HCT116 (cell line): Measurements from ENCODE around the gene SLC35A1. TPM values are rescaled to one million over a fixed set of nuclear protein-coding genes. Genes with fewer than 3 reads are reported as not detected.

Experiments
- ATAC-seq: fragments of 200-7000 bp; cut with Tn5 transposase; 2 replicates; pipeline ENCODE4 v1.9.1; 2020; ENCODE audit warnings: mild to moderate bottlenecking, moderate library complexity
- BruUV-seq: library from RNA; stranded (reverse); fragments of 400-500 nt; replicated peaks from 2 replicates; lab custom pipeline; 2021; lab: Mats Ljungman, UMichigan
- CTCF ChIA-PET: fragments of 300-600 bp; sonication (Branson Sonifier 250); formaldehyde crosslinking; loops from one replicate; lab custom pipeline; 2021; ENCODE audit warnings: antibody characterized with exemption; lab: Charles Lee
- POLR2A ChIA-PET: fragments of 300-600, 350-600 bp; sonication (Branson Sonifier 250); formaldehyde crosslinking; loops from one replicate; lab custom pipeline; 2021; ENCODE audit warnings: antibody characterized with exemption; lab: Charles Lee
- RAD21 ChIA-PET, 2 experiments: fragments of 300-600 bp; sonication (Branson Sonifier 250); formaldehyde crosslinking; loops; one replicate each; lab custom pipeline; 2023; ENCODE audit warnings: low total read pairs in 2 of 2; ENCODE audit not compliant: uncharacterized antibody in 2 of 2, unreplicated experiment in 2 of 2, low non-redundant PET in 1 of 2; lab: Charles Lee
- DNase-seq: peaks from one replicate; pipeline ENCODE4 v3.0.0-alpha.2; 2010; ENCODE audit warnings: low read depth, low spot score
- H2AFZ ChIP-seq: fragments of 200-600 bp; shearing (Covaris generic), sonication (generic); 2 replicates; pipeline ENCODE4 v1.6.1; 2017; ENCODE audit warnings: low read depth, mixed run types, mixed read lengths, antibody characterized with exemption, low read length; ENCODE audit not compliant: poor library complexity, severe bottlenecking
- H3K27ac ChIP-seq: 2 replicates; pipeline ENCODE4 v1.5.1; 2012; ENCODE audit warnings: low read depth, low read length
- H3K27me3 ChIP-seq: fragments of 200-600 bp; sonication (generic); 2 replicates; pipeline ENCODE4 v1.6.1; 2016; ENCODE audit warnings: mixed run types, low read length, mixed read lengths; ENCODE audit not compliant: insufficient read depth
- H3K36me3 ChIP-seq, 2 experiments: fragments of 200-500 bp in 1 of 2; fragments of 200-600 bp in 1 of 2; sonication (Bioruptor generic) in 1 of 2; sonication (generic) in 1 of 2; 2 replicates each; pipeline versions ENCODE4 v1.5.1 to v1.6.1; 2014 to 2016; ENCODE audit warnings: low read length in 2 of 2, inconsistent platforms in 1 of 2, mixed read lengths in 1 of 2, mixed run types in 1 of 2; ENCODE audit not compliant: insufficient read depth in 2 of 2, control insufficient read depth in 1 of 2
- H3K4me1 ChIP-seq, 2 experiments: fragments of 200-600 bp in 1 of 2; sonication (generic) in 1 of 2; 2 replicates each; pipeline versions ENCODE4 v1.5.1 to v1.6.1; 2012 to 2017; ENCODE audit warnings: low read length in 2 of 2, inconsistent platforms in 1 of 2, mild to moderate bottlenecking in 1 of 2, mixed read lengths in 1 of 2, mixed run types in 1 of 2, moderate library complexity in 1 of 2; ENCODE audit not compliant: insufficient read depth in 2 of 2, control insufficient read depth in 1 of 2
- H3K4me2 ChIP-seq: fragments of 200-600 bp; sonication (generic); 2 replicates; pipeline ENCODE4 v1.6.1; 2017; ENCODE audit warnings: mixed run types, low read length, mixed read lengths
- H3K4me3 ChIP-seq, 2 experiments: fragments of 200-600 bp in 1 of 2; sonication (generic) in 1 of 2; replicated peaks in 1 of 2; 2 replicates each; pipeline ENCODE4 v1.5.1; 2011 to 2016; ENCODE audit warnings: low read length in 2 of 2, control low read depth in 1 of 2, low read depth in 1 of 2, mild to moderate bottlenecking in 1 of 2, mixed read lengths in 1 of 2, mixed run types in 1 of 2
- H3K79me2 ChIP-seq: fragments of 200-600 bp; sonication (generic); 2 replicates; pipeline ENCODE4 v1.6.1; 2017; ENCODE audit warnings: mild to moderate bottlenecking, mixed run types, low read length, moderate library complexity, mixed read lengths; ENCODE audit not compliant: insufficient read depth
- H3K9ac ChIP-seq: fragments of 200-600 bp; sonication (generic); 2 replicates; pipeline ENCODE4 v1.6.1; 2016; ENCODE audit warnings: low read length, mixed read lengths
- H3K9me2 ChIP-seq: fragments of 200-600 bp; sonication (generic), shearing (Covaris generic); 2 replicates; pipeline ENCODE4 v1.6.1; 2017; ENCODE audit warnings: mixed run types, mild to moderate bottlenecking, moderate library complexity; ENCODE audit not compliant: insufficient read depth
- H3K9me3 ChIP-seq, 2 experiments: fragments of 200-500 bp in 1 of 2; fragments of 200-600 bp in 1 of 2; sonication (Bioruptor generic) in 1 of 2; sonication (generic) in 1 of 2; 2 replicates each; pipeline ENCODE4 v1.6.1; 2014 to 2017; ENCODE audit warnings: low read length in 2 of 2, mixed read lengths in 2 of 2, inconsistent platforms in 1 of 2, low read depth in 1 of 2, mild to moderate bottlenecking in 1 of 2, mixed run types in 1 of 2, moderate library complexity in 1 of 2; ENCODE audit not compliant: control insufficient read depth in 1 of 2, insufficient read depth in 1 of 2
- H4K20me1 ChIP-seq: fragments of 200-600 bp; sonication (generic), shearing (Covaris generic); 2 replicates; pipeline ENCODE4 v1.6.1; 2017; ENCODE audit warnings: mixed run types, mild to moderate bottlenecking, moderate library complexity; ENCODE audit not compliant: insufficient read depth
- EGR1 ChIP-seq: IDR thresholded peaks from 2 replicates; pipeline ENCODE4 v1.6.1; 2012; ENCODE audit warnings: low read depth
- EZH2 ChIP-seq: fragments of 200-600 bp; sonication (generic); IDR thresholded peaks from 2 replicates; pipeline ENCODE4 v1.6.1; 2017; ENCODE audit warnings: antibody characterized with exemption, mixed run types
- FOSL1 ChIP-seq: IDR thresholded peaks from 2 replicates; pipeline ENCODE4 v1.6.1; 2012; ENCODE audit warnings: low read depth
- POLR2A ChIP-seq: IDR thresholded peaks from 2 replicates; pipeline ENCODE4 v1.7.0; 2011; ENCODE audit warnings: borderline replicate concordance; ENCODE audit not compliant: insufficient read depth, insufficient read length; ENCODE audit errors: extremely low read depth
- RAD21 ChIP-seq: IDR thresholded peaks from 2 replicates; pipeline ENCODE4 v1.6.1; 2012; ENCODE audit warnings: low read depth, mild to moderate bottlenecking
- SIN3A ChIP-seq: IDR thresholded peaks from 2 replicates; pipeline ENCODE4 v1.6.1; 2012; ENCODE audit warnings: low read depth
- SP1 ChIP-seq: IDR thresholded peaks from 2 replicates; pipeline ENCODE4 v1.6.1; 2012; ENCODE audit warnings: low read depth
- YY1 ChIP-seq: IDR thresholded peaks from 2 replicates; pipeline ENCODE4 v1.6.1; 2011; ENCODE audit warnings: low read length, low read depth, moderate library complexity, mild to moderate bottlenecking; ENCODE audit not compliant: insufficient replicate concordance; ENCODE audit errors: extremely low read depth
- ZNF274 ChIP-seq: fragments of 200-500 bp; sonication (Bioruptor generic); IDR thresholded peaks from 2 replicates; pipeline ENCODE4 v1.6.1; 2014; ENCODE audit warnings: mild to moderate bottlenecking, low read depth, low read length, inconsistent platforms
- intact Hi-C: fragments of 100-400 bp; cut with micrococcal nuclease; formaldehyde crosslinking; loops from 2 replicates; pipeline ENCODE4 v1.10.0; 2022
- total RNA-seq: library from RNA; stranded (reverse); gene quantifications from one replicate; pipeline ENCODE4 v1.2.1, GENCODE V29; 2021; ENCODE audit not compliant: unreplicated experiment
- TF ChIP-seq, protein P1 (sequence below): IDR thresholded peaks from 2 replicates; pipeline ENCODE4 v1.6.1; 2012
- TF ChIP-seq, protein P2 (sequence below): IDR thresholded peaks from 2 replicates; pipeline ENCODE4 v1.6.1; 2011; ENCODE audit warnings: mild to moderate bottlenecking, low read length, moderate library complexity; ENCODE audit not compliant: insufficient replicate concordance; ENCODE audit errors: extremely low read depth
- TF ChIP-seq, protein P3 (sequence below): IDR thresholded peaks from 2 replicates; pipeline ENCODE4 v1.6.1; 2012
- TF ChIP-seq, protein P4 (sequence below): IDR thresholded peaks from 2 replicates; pipeline ENCODE4 v1.6.1; 2012; ENCODE audit warnings: low read depth

SLC35A1 gene
- total RNA-seq, 1 experiment from 2014 or later = 29.1 TPM

DNA sequence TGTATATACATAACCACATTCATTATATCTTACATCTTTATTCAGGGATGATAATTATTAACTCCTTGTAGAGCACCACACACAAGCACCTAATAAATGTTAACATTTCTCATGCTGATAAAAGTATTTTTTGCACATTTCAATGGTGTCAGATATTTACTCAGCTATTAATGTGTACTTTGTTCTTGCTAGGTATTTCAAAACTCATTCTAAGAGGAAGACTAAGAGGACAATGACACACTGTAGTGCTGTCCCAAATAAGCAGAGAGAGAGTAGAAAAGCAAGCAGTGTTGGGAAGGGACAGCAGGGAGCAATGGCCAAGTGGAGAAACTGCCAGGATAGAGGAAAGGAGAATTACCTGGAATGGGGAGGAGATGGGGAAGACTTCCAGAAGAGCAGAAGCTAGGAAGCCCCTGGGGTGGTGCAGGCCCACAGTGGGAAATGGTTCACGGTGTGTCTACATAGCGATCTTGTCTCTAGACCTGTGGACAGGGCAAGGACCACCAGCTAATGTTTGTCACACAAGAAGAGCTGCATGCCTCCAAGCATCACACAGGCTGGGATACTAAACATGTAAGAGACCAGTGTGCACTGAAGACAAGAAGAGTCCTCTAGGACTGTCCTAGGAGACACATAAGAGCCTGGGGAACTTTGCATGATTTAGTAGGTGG, 61.7 kb downstream of the SLC35A1 start:
- Histone ChIP-seq H3K4me1 (no peaks in the 10 kb centered on the region), H2AFZ (no peak overlapping the region), H3K9me3 (peaks cover 0 to 4% of the 10 kb centered on the region in 2 experiments; a peak in 1 of 4 replicates), H4K20me1 (no peaks in the 10 kb centered on the region), H3K79me2 (no peaks in the 10 kb centered on the region), H3K9me2 (no peaks in the 10 kb centered on the region), H3K27me3 (no peaks in the 10 kb centered on the region), H3K4me2 (no peak overlapping the region), H3K9ac (no peak overlapping the region), H3K4me3 (no peak overlapping the region), H3K36me3 (peaks cover 0 to 13% of the 10 kb centered on the region in 2 experiments; a peak in 2 of 4 replicates), H3K27ac (no peak overlapping the region)
- TF ChIP-seq SIN3A = no peak
- TF ChIP-seq POLR2A = no peak
- no peak for TF ChIP-seq ZNF274
- TF ChIP-seq, protein P1, sequence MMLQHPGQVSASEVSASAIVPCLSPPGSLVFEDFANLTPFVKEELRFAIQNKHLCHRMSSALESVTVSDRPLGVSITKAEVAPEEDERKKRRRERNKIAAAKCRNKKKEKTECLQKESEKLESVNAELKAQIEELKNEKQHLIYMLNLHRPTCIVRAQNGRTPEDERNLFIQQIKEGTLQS = no peak
- no peak for TF ChIP-seq EGR1
- TF ChIP-seq RAD21 = no peak
- no peak for TF ChIP-seq FOSL1
- no peak for TF ChIP-seq YY1
- TF ChIP-seq EZH2 = no peak
- no peak for TF ChIP-seq SP1
- TF ChIP-seq, protein P2, sequence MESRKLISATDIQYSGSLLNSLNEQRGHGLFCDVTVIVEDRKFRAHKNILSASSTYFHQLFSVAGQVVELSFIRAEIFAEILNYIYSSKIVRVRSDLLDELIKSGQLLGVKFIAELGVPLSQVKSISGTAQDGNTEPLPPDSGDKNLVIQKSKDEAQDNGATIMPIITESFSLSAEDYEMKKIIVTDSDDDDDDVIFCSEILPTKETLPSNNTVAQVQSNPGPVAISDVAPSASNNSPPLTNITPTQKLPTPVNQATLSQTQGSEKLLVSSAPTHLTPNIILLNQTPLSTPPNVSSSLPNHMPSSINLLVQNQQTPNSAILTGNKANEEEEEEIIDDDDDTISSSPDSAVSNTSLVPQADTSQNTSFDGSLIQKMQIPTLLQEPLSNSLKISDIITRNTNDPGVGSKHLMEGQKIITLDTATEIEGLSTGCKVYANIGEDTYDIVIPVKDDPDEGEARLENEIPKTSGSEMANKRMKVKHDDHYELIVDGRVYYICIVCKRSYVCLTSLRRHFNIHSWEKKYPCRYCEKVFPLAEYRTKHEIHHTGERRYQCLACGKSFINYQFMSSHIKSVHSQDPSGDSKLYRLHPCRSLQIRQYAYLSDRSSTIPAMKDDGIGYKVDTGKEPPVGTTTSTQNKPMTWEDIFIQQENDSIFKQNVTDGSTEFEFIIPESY = no peak
- TF ChIP-seq, protein P3, sequence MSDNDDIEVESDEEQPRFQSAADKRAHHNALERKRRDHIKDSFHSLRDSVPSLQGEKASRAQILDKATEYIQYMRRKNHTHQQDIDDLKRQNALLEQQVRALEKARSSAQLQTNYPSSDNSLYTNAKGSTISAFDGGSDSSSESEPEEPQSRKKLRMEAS = no peak
- TF ChIP-seq, protein P4, sequence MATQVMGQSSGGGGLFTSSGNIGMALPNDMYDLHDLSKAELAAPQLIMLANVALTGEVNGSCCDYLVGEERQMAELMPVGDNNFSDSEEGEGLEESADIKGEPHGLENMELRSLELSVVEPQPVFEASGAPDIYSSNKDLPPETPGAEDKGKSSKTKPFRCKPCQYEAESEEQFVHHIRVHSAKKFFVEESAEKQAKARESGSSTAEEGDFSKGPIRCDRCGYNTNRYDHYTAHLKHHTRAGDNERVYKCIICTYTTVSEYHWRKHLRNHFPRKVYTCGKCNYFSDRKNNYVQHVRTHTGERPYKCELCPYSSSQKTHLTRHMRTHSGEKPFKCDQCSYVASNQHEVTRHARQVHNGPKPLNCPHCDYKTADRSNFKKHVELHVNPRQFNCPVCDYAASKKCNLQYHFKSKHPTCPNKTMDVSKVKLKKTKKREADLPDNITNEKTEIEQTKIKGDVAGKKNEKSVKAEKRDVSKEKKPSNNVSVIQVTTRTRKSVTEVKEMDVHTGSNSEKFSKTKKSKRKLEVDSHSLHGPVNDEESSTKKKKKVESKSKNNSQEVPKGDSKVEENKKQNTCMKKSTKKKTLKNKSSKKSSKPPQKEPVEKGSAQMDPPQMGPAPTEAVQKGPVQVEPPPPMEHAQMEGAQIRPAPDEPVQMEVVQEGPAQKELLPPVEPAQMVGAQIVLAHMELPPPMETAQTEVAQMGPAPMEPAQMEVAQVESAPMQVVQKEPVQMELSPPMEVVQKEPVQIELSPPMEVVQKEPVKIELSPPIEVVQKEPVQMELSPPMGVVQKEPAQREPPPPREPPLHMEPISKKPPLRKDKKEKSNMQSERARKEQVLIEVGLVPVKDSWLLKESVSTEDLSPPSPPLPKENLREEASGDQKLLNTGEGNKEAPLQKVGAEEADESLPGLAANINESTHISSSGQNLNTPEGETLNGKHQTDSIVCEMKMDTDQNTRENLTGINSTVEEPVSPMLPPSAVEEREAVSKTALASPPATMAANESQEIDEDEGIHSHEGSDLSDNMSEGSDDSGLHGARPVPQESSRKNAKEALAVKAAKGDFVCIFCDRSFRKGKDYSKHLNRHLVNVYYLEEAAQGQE = no peak
- ChIA-PET POLR2A (no interaction called here), RAD21 (no interaction called here), CTCF (no interaction called here)
- BruUV-seq = no TSS peak
- no peak for DNase-seq
- intact Hi-C loops = no loop called here
- no peak for ATAC-seq
